Adrenal gland (tissue), 5 donors: ENCODE results near the gene HMCES.

Experiments used
- CTCF ChIP-seq, 6 experiments: fragments of 450-650 bp in 4 of 6; fragments of 200-600 bp in 2 of 6; sonication (generic) in 1 of 6; IDR thresholded peaks; 1 replicate in 5 of 6; 2 replicates in 1 of 6; pipeline versions ENCODE4 v1.5.1 to v1.8.0; 2016 to 2021; ENCODE audit warnings: antibody characterized with exemption in 6 of 6, mild to moderate bottlenecking in 2 of 6, moderate library complexity in 1 of 6
- POLR2A ChIP-seq, 2 donors: fragments of 450-650 bp; IDR thresholded peaks; one replicate each; pipeline ENCODE4 v1.6.1; 2017; ENCODE audit warnings: antibody characterized with exemption in 2 of 2, mild to moderate bottlenecking in 2 of 2, moderate library complexity in 1 of 2
- donor health status: DM: no; HTN: no; CAD: no.

GRCh38 chr3:129234441-129234840 lies 44.2 kb upstream of the HMCES start:
- no peak for TF ChIP-seq CTCF (IDR thresholded peaks at IDR 0.05)
- no peak for TF ChIP-seq POLR2A (IDR thresholded peaks at IDR 0.05)
